K562 (cell line): ENCODE results near the gene ZMAT3. TPM values are rescaled to one million over a fixed set of nuclear protein-coding genes. Genes with fewer than 3 reads are reported as not detected.

ENCODE experiments used
- ARID1B ChIP-seq: fragments of 450-650 bp; IDR thresholded peaks from 2 replicates; pipeline ENCODE4 v1.6.1; 2016; ENCODE audit warnings: antibody characterized with exemption, mild to moderate bottlenecking, inconsistent platforms
- CTBP1 ChIP-seq: fragments of 450-650 bp; IDR thresholded peaks from 2 replicates; pipeline ENCODE4 v1.6.1; 2016; ENCODE audit warnings: borderline replicate concordance
- DMBX1 ChIP-seq: fragments of 250-450 bp; sonication (Bioruptor Pico); IDR thresholded peaks from 2 replicates; pipeline ENCODE4 v1.8.0; 2022; ENCODE audit warnings: inconsistent platforms, mild to moderate bottlenecking, moderate library complexity, borderline replicate concordance
- DPF2 ChIP-seq: fragments of 450-650 bp; IDR thresholded peaks from 2 replicates; pipeline ENCODE4 v1.6.1; 2016
- ESRRA ChIP-seq: fragments of 450-650 bp; IDR thresholded peaks from 2 replicates; pipeline ENCODE4 v1.6.1; 2014; ENCODE audit warnings: low read depth, mild to moderate bottlenecking, moderate library complexity, borderline replicate concordance
- FOSL1 ChIP-seq: fragments of 200-800 bp; sonication (Bioruptor generic); conservative IDR thresholded peaks from 2 replicates; pipeline ENCODE4 v1.6.1; 2016; ENCODE audit warnings: missing genetic modification characterization, missing compliant biosample characterization
- FOXK2 ChIP-seq, 2 experiments: fragments of 450-650 bp; IDR thresholded peaks in 1 of 2; conservative IDR thresholded peaks in 1 of 2; 2 replicates each; pipeline ENCODE4 v1.6.1; 2016; ENCODE audit warnings: low read depth in 2 of 2, mild to moderate bottlenecking in 1 of 2
- GABPA ChIP-seq: fragments of 200-800 bp; sonication (Bioruptor generic); conservative IDR thresholded peaks from 2 replicates; pipeline ENCODE4 v1.6.1; 2016; ENCODE audit warnings: low read depth, missing genetic modification characterization, missing compliant biosample characterization
- HDAC1 ChIP-seq, 2 experiments: fragments of 450-650 bp; IDR thresholded peaks; 2 replicates each; pipeline ENCODE4 v1.6.1; 2016 to 2017; ENCODE audit warnings: inconsistent platforms in 1 of 2, mild to moderate bottlenecking in 1 of 2, moderate library complexity in 1 of 2
- HLTF ChIP-seq: fragments of 450-650 bp; IDR thresholded peaks from 2 replicates; pipeline ENCODE4 v1.6.1; 2016
- JUND ChIP-seq, 2 experiments: IDR thresholded peaks; 2 replicates in 1 of 2; 3 replicates in 1 of 2; pipeline ENCODE4 v1.6.1; 2011; ENCODE audit warnings: borderline replicate concordance in 2 of 2, low read depth in 2 of 2, low read length in 2 of 2, improper control_type of control experiment in 1 of 2, missing biosample characterization in 1 of 2, missing genetic modification characterization in 1 of 2, missing genetic modification reagents in 1 of 2
- L3MBTL2 ChIP-seq: fragments of 450-650 bp; IDR thresholded peaks from 2 replicates; pipeline ENCODE4 v1.6.1; 2016; ENCODE audit warnings: mild to moderate bottlenecking, moderate library complexity
- MAZ ChIP-seq, 2 experiments: fragments of 450-650 bp in 1 of 2; sonication (generic) in 1 of 2; formaldehyde crosslinking; IDR thresholded peaks in 1 of 2; conservative IDR thresholded peaks in 1 of 2; 2 replicates each; pipeline versions ENCODE4 v1.4.0 to v1.5.0; 2020; ENCODE audit warnings: mild to moderate bottlenecking in 1 of 2, missing genetic modification reagents in 1 of 2
- MEIS2 ChIP-seq: fragments of 450-650 bp; IDR thresholded peaks from 2 replicates; pipeline ENCODE4 v1.6.1; 2014; ENCODE audit warnings: mild to moderate bottlenecking; ENCODE audit not compliant: partially characterized antibody
- MTA3 ChIP-seq: fragments of 450-650 bp; formaldehyde crosslinking; IDR thresholded peaks from 2 replicates; pipeline ENCODE4 v1.6.1; 2017; ENCODE audit warnings: mild to moderate bottlenecking, borderline replicate concordance
- NR2C2 ChIP-seq, 2 experiments: fragments of 200-800 bp in 1 of 2; sonication (Bioruptor generic) in 1 of 2; sonication (generic) in 1 of 2; formaldehyde crosslinking in 1 of 2; IDR thresholded peaks; 2 replicates each; pipeline versions ENCODE4 v1.6.1 to v1.8.0; 2016 to 2022; ENCODE audit warnings: mild to moderate bottlenecking in 1 of 2, missing compliant biosample characterization in 1 of 2, missing genetic modification characterization in 1 of 2, missing genetic modification reagents in 1 of 2
- U2AF1 ChIP-seq: fragments of 200-400 bp; formaldehyde crosslinking; optimal IDR thresholded peaks from 2 replicates; pipeline ENCODE3; 2017; ENCODE audit warnings: mild to moderate bottlenecking, low read depth, low read length, moderate library complexity
- ZBED1 ChIP-seq: IDR thresholded peaks from 2 replicates; pipeline ENCODE4 v1.6.1; 2014
- ZFX ChIP-seq: sonication (generic); formaldehyde crosslinking; IDR thresholded peaks from 2 replicates; pipeline ENCODE4 v1.8.0; 2022; ENCODE audit warnings: mild to moderate bottlenecking, missing genetic modification reagents, moderate library complexity
- polyA plus RNA-seq, 8 experiments: library from polyadenylated mRNA; depleted of rRNA in 4 of 8; stranded (reverse) in 5 of 8; unstranded in 3 of 8; fragments of >200 nt; fragmentation: Nextera tagmentation in 2 of 8; fragmentation: Illumina TruSeq in 1 of 8; extraction: Ambion mirVana in 2 of 8; extraction: Trizol in 1 of 8; gene quantifications; 2 replicates each; pipeline versions ENCODE4 v1.2.1 to v1.2.3, GENCODE V29; 2011 to 2014; ENCODE audit warnings: inconsistent platforms in 1 of 8, missing spikeins in 1 of 8
- total RNA-seq, 7 experiments: library from RNA; depleted of rRNA in 6 of 7; stranded (reverse); fragments of >200 nt in 6 of 7; fragmentation: Illumina TruSeq in 2 of 7; extraction: Trizol in 2 of 7; gene quantifications; 2 replicates each; pipeline versions ENCODE4 v1.2.1 to v1.2.3, GENCODE V29; 2011 to 2021; ENCODE audit warnings: low replicate concordance in 1 of 7
- TF ChIP-seq, protein P1 (sequence below), 2 experiments: fragments of 200-800 bp in 1 of 2; sonication (Bioruptor generic) in 1 of 2; sonication (generic) in 1 of 2; formaldehyde crosslinking in 1 of 2; IDR thresholded peaks in 1 of 2; conservative IDR thresholded peaks in 1 of 2; 2 replicates each; pipeline versions ENCODE4 v1.5.0 to v1.6.1; 2016 to 2020; ENCODE audit warnings: missing compliant biosample characterization in 1 of 2, missing genetic modification characterization in 1 of 2, missing genetic modification reagents in 1 of 2
- TF ChIP-seq, protein P2 (sequence below): sonication (generic); formaldehyde crosslinking; IDR thresholded peaks from 2 replicates; pipeline ENCODE4 v1.8.0; 2022; ENCODE audit warnings: missing genetic modification reagents, mild to moderate bottlenecking, moderate library complexity, borderline replicate concordance
- TF ChIP-seq, protein P3 (sequence below), 2 experiments: fragments of 250-450 bp in 1 of 2; fragments of 450-650 bp in 1 of 2; sonication (Bioruptor Pico) in 1 of 2; IDR thresholded peaks; 2 replicates each; pipeline versions ENCODE4 v1.6.1 to v1.8.0; 2016 to 2021; ENCODE audit warnings: mild to moderate bottlenecking in 2 of 2, moderate library complexity in 2 of 2, missing compliant biosample characterization in 1 of 2, missing genetic modification characterization in 1 of 2
- TF ChIP-seq, protein P4 (sequence below): fragments of 250-450 bp; sonication (Bioruptor Pico); IDR thresholded peaks from 2 replicates; pipeline ENCODE4 v1.8.0; 2021; ENCODE audit warnings: moderate library complexity, mild to moderate bottlenecking, inconsistent platforms

ZMAT3 gene
- total and polyA plus RNA-seq, 9 of the 15 experiments (the other 6 are each of a cell fraction or from before 2014, with no cell fraction given): 0.87 to 5.1 (median 3.9) TPM

DNA sequence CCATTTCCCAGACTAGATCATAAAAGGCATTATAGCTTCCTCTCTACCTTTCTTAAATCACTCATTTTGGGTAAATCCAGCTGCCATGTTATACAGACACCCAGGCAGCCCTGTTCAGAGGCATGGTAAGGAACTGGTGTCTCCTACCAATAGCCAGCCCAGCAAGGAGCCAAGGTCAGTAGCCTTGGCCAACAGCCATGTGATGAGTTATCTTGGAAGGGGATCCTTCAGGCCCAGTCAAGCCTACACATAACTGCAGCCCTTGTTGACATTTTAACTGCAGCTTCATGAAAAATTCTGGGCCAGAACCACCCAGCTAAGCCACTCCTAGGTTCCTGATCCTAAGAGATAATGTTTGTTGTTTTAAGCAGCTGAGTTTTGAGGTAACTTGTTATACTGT lies 29.0 kb upstream of the ZMAT3 start (continued):
- TF ChIP-seq, protein P1, sequence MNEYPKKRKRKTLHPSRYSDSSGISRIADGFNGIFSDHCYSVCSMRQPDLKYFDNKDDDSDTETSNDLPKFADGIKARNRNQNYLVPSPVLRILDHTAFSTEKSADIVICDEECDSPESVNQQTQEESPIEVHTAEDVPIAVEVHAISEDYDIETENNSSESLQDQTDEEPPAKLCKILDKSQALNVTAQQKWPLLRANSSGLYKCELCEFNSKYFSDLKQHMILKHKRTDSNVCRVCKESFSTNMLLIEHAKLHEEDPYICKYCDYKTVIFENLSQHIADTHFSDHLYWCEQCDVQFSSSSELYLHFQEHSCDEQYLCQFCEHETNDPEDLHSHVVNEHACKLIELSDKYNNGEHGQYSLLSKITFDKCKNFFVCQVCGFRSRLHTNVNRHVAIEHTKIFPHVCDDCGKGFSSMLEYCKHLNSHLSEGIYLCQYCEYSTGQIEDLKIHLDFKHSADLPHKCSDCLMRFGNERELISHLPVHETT (CRISPR knock-in tag; conservative IDR thresholded peaks at IDR 0.05 in 1 of 2, IDR thresholded peaks at IDR 0.05 in 1 of 2): peak in 1 of 2 experiments; percentile 52; a peak in 1 of 4 replicates
- TF ChIP-seq HDAC1 (IDR thresholded peaks at IDR 0.05): 0 out of 4 replicates have a peak, but pooled peaks of 1 of the 2 experiments have one; percentile 21
- TF ChIP-seq ARID1B: peak; percentile 66
- 0 out of 2 replicates have a peak, but pooled peaks have one; percentile 75 for TF ChIP-seq DMBX1 (CRISPR knock-in tag)
- TF ChIP-seq, protein P2, sequence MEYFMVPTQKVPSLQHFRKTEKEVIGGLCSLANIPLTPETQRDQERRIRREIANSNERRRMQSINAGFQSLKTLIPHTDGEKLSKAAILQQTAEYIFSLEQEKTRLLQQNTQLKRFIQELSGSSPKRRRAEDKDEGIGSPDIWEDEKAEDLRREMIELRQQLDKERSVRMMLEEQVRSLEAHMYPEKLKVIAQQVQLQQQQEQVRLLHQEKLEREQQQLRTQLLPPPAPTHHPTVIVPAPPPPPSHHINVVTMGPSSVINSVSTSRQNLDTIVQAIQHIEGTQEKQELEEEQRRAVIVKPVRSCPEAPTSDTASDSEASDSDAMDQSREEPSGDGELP (CRISPR knock-in tag): no peak
- peak; percentile 37; the same call in 1 of the 2 replicates for TF ChIP-seq ZFX (CRISPR knock-in tag)
- peak; percentile 76 for TF ChIP-seq MEIS2
- peak; percentile 67; the same call in 1 of the 2 replicates for TF ChIP-seq CTBP1
- peak; percentile 61; the same call in 1 of the 2 replicates for TF ChIP-seq MTA3
- TF ChIP-seq, protein P3, sequence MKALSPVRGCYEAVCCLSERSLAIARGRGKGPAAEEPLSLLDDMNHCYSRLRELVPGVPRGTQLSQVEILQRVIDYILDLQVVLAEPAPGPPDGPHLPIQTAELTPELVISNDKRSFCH (CRISPR knock-in tag; IDR thresholded peaks at IDR 0.05): no peak
- TF ChIP-seq, protein P3 (tag; IDR thresholded peaks at IDR 0.05): peak; percentile 51; the same call in 1 of the 2 replicates
- peak; percentile 69 for TF ChIP-seq DPF2
- TF ChIP-seq HLTF: no peak
- no peak for TF ChIP-seq NR2C2 (CRISPR knock-in tag; IDR thresholded peaks at IDR 0.05)
- peak; percentile 55; the same call in 1 of the 2 replicates for TF ChIP-seq NR2C2 (tag; IDR thresholded peaks at IDR 0.05)
- TF ChIP-seq ESRRA: 0 out of 2 replicates have a peak, but pooled peaks have one; percentile 25
- TF ChIP-seq L3MBTL2: peak; percentile 40; the same call in 1 of the 2 replicates
- peak; percentile 33; the same call in 1 of the 2 replicates for TF ChIP-seq JUND (IDR thresholded peaks at IDR 0.05; ENCODE audit: borderline replicate concordance, low read depth, low read length)
- TF ChIP-seq JUND (tag; IDR thresholded peaks at IDR 0.05; ENCODE audit: borderline replicate concordance, low read depth, low read length): peak; percentile 72; the same call in 2 of the 3 replicates
- TF ChIP-seq FOXK2 (conservative IDR thresholded peaks at IDR 0.05 in 1 of 2, IDR thresholded peaks at IDR 0.05 in 1 of 2; ENCODE audit: low read depth in 2 of 2): peak; percentile 96 to 98
- TF ChIP-seq GABPA (tag): 0 out of 2 replicates have a peak, but pooled peaks have one; percentile 11
- TF ChIP-seq FOSL1: peak; percentile 64
- TF ChIP-seq ZBED1: no peak
- TF ChIP-seq MAZ (CRISPR knock-in tag; conservative IDR thresholded peaks at IDR 0.05 in 1 of 2, IDR thresholded peaks at IDR 0.05 in 1 of 2): 0 out of 4 replicates have a peak, but pooled peaks of 1 of the 2 experiments have one; percentile 48
- TF ChIP-seq, protein P4, sequence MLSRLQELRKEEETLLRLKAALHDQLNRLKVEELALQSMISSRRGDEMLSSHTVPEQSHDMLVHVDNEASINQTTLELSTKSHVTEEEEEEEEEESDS (CRISPR knock-in tag): no peak
- no peak for TF ChIP-seq U2AF1
